ENCODE measurements around the gene TADA2A.

DNA sequence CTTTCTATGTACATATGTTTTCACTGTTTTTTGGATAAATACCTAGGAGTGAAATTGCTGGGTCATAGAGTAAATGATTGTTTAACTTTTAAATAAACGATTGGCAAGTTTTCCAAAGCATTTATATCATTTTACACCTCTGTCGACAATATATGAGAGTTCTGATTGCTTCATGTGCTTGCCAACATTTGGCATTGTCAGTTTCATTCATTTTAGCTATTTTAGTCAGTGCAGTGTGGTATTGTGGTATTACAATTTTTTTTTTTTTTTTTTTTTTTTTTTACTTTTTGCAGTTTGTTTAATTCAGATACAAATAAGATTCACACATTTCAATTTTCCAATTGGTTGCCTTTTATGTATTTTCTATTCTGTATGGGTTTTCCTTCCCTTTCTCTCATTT is 26.0 kb downstream of the TADA2A start:
- TF ChIP-seq, protein P1, sequence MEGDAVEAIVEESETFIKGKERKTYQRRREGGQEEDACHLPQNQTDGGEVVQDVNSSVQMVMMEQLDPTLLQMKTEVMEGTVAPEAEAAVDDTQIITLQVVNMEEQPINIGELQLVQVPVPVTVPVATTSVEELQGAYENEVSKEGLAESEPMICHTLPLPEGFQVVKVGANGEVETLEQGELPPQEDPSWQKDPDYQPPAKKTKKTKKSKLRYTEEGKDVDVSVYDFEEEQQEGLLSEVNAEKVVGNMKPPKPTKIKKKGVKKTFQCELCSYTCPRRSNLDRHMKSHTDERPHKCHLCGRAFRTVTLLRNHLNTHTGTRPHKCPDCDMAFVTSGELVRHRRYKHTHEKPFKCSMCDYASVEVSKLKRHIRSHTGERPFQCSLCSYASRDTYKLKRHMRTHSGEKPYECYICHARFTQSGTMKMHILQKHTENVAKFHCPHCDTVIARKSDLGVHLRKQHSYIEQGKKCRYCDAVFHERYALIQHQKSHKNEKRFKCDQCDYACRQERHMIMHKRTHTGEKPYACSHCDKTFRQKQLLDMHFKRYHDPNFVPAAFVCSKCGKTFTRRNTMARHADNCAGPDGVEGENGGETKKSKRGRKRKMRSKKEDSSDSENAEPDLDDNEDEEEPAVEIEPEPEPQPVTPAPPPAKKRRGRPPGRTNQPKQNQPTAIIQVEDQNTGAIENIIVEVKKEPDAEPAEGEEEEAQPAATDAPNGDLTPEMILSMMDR (conservative IDR thresholded peaks at IDR 0.05): no peak
- no peak for TF ChIP-seq EZH2 (IDR thresholded peaks at IDR 0.05; ENCODE audit: low read depth)

Data from PC-9 (cell line).